ENCODE results near the gene UBE2A. TPM values are rescaled to one million over a fixed set of nuclear protein-coding genes. Genes with fewer than 3 reads are reported as not detected.

UBE2A gene
- total and polyA plus RNA-seq, 12 donors, result 51.7 to 77.7 (median 67.1) TPM

Other genes starting within 250 kb of the UBE2A start
- gene SLC25A43, start 175.2 kb upstream of the UBE2A start, total RNA-seq, result 1 to 10 TPM in 8 of 10 donors, under 1 TPM in 2; 0.63 to 5.9 (median 2.5) TPM
- 1 to 10 TPM; 3.0 to 3.4 TPM for gene SLC25A43, start 175.2 kb upstream of the UBE2A start, polyA plus RNA-seq
- gene SLC25A5, start 106.1 kb upstream of the UBE2A start, total RNA-seq, result 100 to 1,000 TPM; 133 to 287 (median 184) TPM
- gene SLC25A5, start 106.1 kb upstream of the UBE2A start, polyA plus RNA-seq, result 100 to 1,000 TPM in 1 of 2 donors, 10 to 100 TPM in 1; 43.3 to 482 TPM
- gene STEEP1, start 9.2 kb upstream of the UBE2A start, total RNA-seq, result 10 to 100 TPM; 12.1 to 24.0 (median 19.8) TPM
- gene STEEP1, start 9.2 kb upstream of the UBE2A start, polyA plus RNA-seq, result 10 to 100 TPM in 1 of 2 donors, 1 to 10 TPM in 1; 2.7 to 14.6 TPM
- 1 to 10 TPM; 4.2 to 5.9 (median 4.6) TPM for gene NKRF, start 31.9 kb downstream of the UBE2A start, total RNA-seq
- 1 to 10 TPM; 2.8 to 6.9 TPM for gene NKRF, start 31.9 kb downstream of the UBE2A start, polyA plus RNA-seq
- gene SEPTIN6, start 118.6 kb downstream of the UBE2A start, total RNA-seq, result 10 to 100 TPM in 4 of 10 donors, 1 to 10 TPM in 6; 7.5 to 24.9 (median 9.3) TPM
- 1 to 10 TPM; 4.6 to 7.5 TPM for gene SEPTIN6, start 118.6 kb downstream of the UBE2A start, polyA plus RNA-seq
- gene SOWAHD, start 184.0 kb downstream of the UBE2A start, total RNA-seq, result 1 to 10 TPM in 1 of 10 donors, under 1 TPM in 3, not detected in 6; 0.35 to 1.7 (median 0.36) TPM
- under 1 TPM in 1 of 2 donors, not detected in 1; 0.12 TPM for gene SOWAHD, start 184.0 kb downstream of the UBE2A start, polyA plus RNA-seq
- 1,000 to 10,000 TPM; 1,035 to 1,338 (median 1,072) TPM for gene RPL39, start 217.1 kb downstream of the UBE2A start, total RNA-seq
- 1,000 to 10,000 TPM; 1,899 to 6,428 TPM for gene RPL39, start 217.1 kb downstream of the UBE2A start, polyA plus RNA-seq